HCT116 (cell line): Measurements from ENCODE around the gene ROR2. TPM values are rescaled to one million over a fixed set of nuclear protein-coding genes. Genes with fewer than 3 reads are reported as not detected.

Experiments
- ATAC-seq: fragments of 200-7000 bp; cut with Tn5 transposase; 2 replicates; pipeline ENCODE4 v1.9.1; 2020; ENCODE audit warnings: mild to moderate bottlenecking, moderate library complexity
- BruUV-seq: library from RNA; stranded (reverse); fragments of 400-500 nt; replicated peaks from 2 replicates; lab custom pipeline; 2021; lab: Mats Ljungman, UMichigan
- CTCF ChIA-PET: fragments of 300-600 bp; sonication (Branson Sonifier 250); formaldehyde crosslinking; loops from one replicate; lab custom pipeline; 2021; ENCODE audit warnings: antibody characterized with exemption; lab: Charles Lee
- POLR2A ChIA-PET: fragments of 300-600, 350-600 bp; sonication (Branson Sonifier 250); formaldehyde crosslinking; loops from one replicate; lab custom pipeline; 2021; ENCODE audit warnings: antibody characterized with exemption; lab: Charles Lee
- RAD21 ChIA-PET, 2 experiments: fragments of 300-600 bp; sonication (Branson Sonifier 250); formaldehyde crosslinking; loops; one replicate each; lab custom pipeline; 2023; ENCODE audit warnings: low total read pairs in 2 of 2; ENCODE audit not compliant: uncharacterized antibody in 2 of 2, unreplicated experiment in 2 of 2, low non-redundant PET in 1 of 2; lab: Charles Lee
- DNase-seq: peaks from one replicate; pipeline ENCODE4 v3.0.0-alpha.2; 2010; ENCODE audit warnings: low read depth, low spot score
- H2AFZ ChIP-seq: fragments of 200-600 bp; shearing (Covaris generic), sonication (generic); 2 replicates; pipeline ENCODE4 v1.6.1; 2017; ENCODE audit warnings: low read depth, mixed run types, mixed read lengths, antibody characterized with exemption, low read length; ENCODE audit not compliant: poor library complexity, severe bottlenecking
- H3K27ac ChIP-seq: 2 replicates; pipeline ENCODE4 v1.5.1; 2012; ENCODE audit warnings: low read depth, low read length
- H3K27me3 ChIP-seq: fragments of 200-600 bp; sonication (generic); 2 replicates; pipeline ENCODE4 v1.6.1; 2016; ENCODE audit warnings: mixed run types, low read length, mixed read lengths; ENCODE audit not compliant: insufficient read depth
- H3K36me3 ChIP-seq, 2 experiments: fragments of 200-500 bp in 1 of 2; fragments of 200-600 bp in 1 of 2; sonication (Bioruptor generic) in 1 of 2; sonication (generic) in 1 of 2; 2 replicates each; pipeline versions ENCODE4 v1.5.1 to v1.6.1; 2014 to 2016; ENCODE audit warnings: low read length in 2 of 2, inconsistent platforms in 1 of 2, mixed read lengths in 1 of 2, mixed run types in 1 of 2; ENCODE audit not compliant: insufficient read depth in 2 of 2, control insufficient read depth in 1 of 2
- H3K4me1 ChIP-seq, 2 experiments: fragments of 200-600 bp in 1 of 2; sonication (generic) in 1 of 2; 2 replicates each; pipeline versions ENCODE4 v1.5.1 to v1.6.1; 2012 to 2017; ENCODE audit warnings: low read length in 2 of 2, inconsistent platforms in 1 of 2, mild to moderate bottlenecking in 1 of 2, mixed read lengths in 1 of 2, mixed run types in 1 of 2, moderate library complexity in 1 of 2; ENCODE audit not compliant: insufficient read depth in 2 of 2, control insufficient read depth in 1 of 2
- H3K4me2 ChIP-seq: fragments of 200-600 bp; sonication (generic); 2 replicates; pipeline ENCODE4 v1.6.1; 2017; ENCODE audit warnings: mixed run types, low read length, mixed read lengths
- H3K4me3 ChIP-seq, 2 experiments: fragments of 200-600 bp in 1 of 2; sonication (generic) in 1 of 2; replicated peaks in 1 of 2; 2 replicates each; pipeline ENCODE4 v1.5.1; 2011 to 2016; ENCODE audit warnings: low read length in 2 of 2, control low read depth in 1 of 2, low read depth in 1 of 2, mild to moderate bottlenecking in 1 of 2, mixed read lengths in 1 of 2, mixed run types in 1 of 2
- H3K79me2 ChIP-seq: fragments of 200-600 bp; sonication (generic); 2 replicates; pipeline ENCODE4 v1.6.1; 2017; ENCODE audit warnings: mild to moderate bottlenecking, mixed run types, low read length, moderate library complexity, mixed read lengths; ENCODE audit not compliant: insufficient read depth
- H3K9ac ChIP-seq: fragments of 200-600 bp; sonication (generic); 2 replicates; pipeline ENCODE4 v1.6.1; 2016; ENCODE audit warnings: low read length, mixed read lengths
- H3K9me2 ChIP-seq: fragments of 200-600 bp; sonication (generic), shearing (Covaris generic); 2 replicates; pipeline ENCODE4 v1.6.1; 2017; ENCODE audit warnings: mixed run types, mild to moderate bottlenecking, moderate library complexity; ENCODE audit not compliant: insufficient read depth
- H3K9me3 ChIP-seq, 2 experiments: fragments of 200-500 bp in 1 of 2; fragments of 200-600 bp in 1 of 2; sonication (Bioruptor generic) in 1 of 2; sonication (generic) in 1 of 2; 2 replicates each; pipeline ENCODE4 v1.6.1; 2014 to 2017; ENCODE audit warnings: low read length in 2 of 2, mixed read lengths in 2 of 2, inconsistent platforms in 1 of 2, low read depth in 1 of 2, mild to moderate bottlenecking in 1 of 2, mixed run types in 1 of 2, moderate library complexity in 1 of 2; ENCODE audit not compliant: control insufficient read depth in 1 of 2, insufficient read depth in 1 of 2
- H4K20me1 ChIP-seq: fragments of 200-600 bp; sonication (generic), shearing (Covaris generic); 2 replicates; pipeline ENCODE4 v1.6.1; 2017; ENCODE audit warnings: mixed run types, mild to moderate bottlenecking, moderate library complexity; ENCODE audit not compliant: insufficient read depth
- CEBPB ChIP-seq: IDR thresholded peaks from 2 replicates; pipeline ENCODE4 v1.6.1; 2012; ENCODE audit warnings: low read depth
- ELF1 ChIP-seq: IDR thresholded peaks from 2 replicates; pipeline ENCODE4 v1.6.1; 2012; ENCODE audit warnings: low read depth, borderline replicate concordance
- EZH2 ChIP-seq: fragments of 200-600 bp; sonication (generic); IDR thresholded peaks from 2 replicates; pipeline ENCODE4 v1.6.1; 2017; ENCODE audit warnings: antibody characterized with exemption, mixed run types
- SIN3A ChIP-seq: IDR thresholded peaks from 2 replicates; pipeline ENCODE4 v1.6.1; 2012; ENCODE audit warnings: low read depth
- SRF ChIP-seq: IDR thresholded peaks from 2 replicates; pipeline ENCODE4 v1.6.1; 2012; ENCODE audit warnings: low read depth
- YY1 ChIP-seq: IDR thresholded peaks from 2 replicates; pipeline ENCODE4 v1.6.1; 2011; ENCODE audit warnings: low read length, low read depth, moderate library complexity, mild to moderate bottlenecking; ENCODE audit not compliant: insufficient replicate concordance; ENCODE audit errors: extremely low read depth
- ZFX ChIP-seq: fragments of 450-650 bp; IDR thresholded peaks from 2 replicates; pipeline ENCODE4 v1.6.1; 2017
- intact Hi-C: fragments of 100-400 bp; cut with micrococcal nuclease; formaldehyde crosslinking; loops from 2 replicates; pipeline ENCODE4 v1.10.0; 2022
- total RNA-seq: library from RNA; stranded (reverse); gene quantifications from one replicate; pipeline ENCODE4 v1.2.1, GENCODE V29; 2021; ENCODE audit not compliant: unreplicated experiment
- TF ChIP-seq, protein P1 (sequence below), 3 experiments: fragments of 200-600 bp in 1 of 3; sonication (generic) in 1 of 3; IDR thresholded peaks in 2 of 3; conservative IDR thresholded peaks in 1 of 3; 2 replicates each; pipeline ENCODE4 v1.5.1; 2012 to 2017; ENCODE audit warnings: low read depth in 2 of 3, low read length in 2 of 3, antibody characterized with exemption in 1 of 3, borderline replicate concordance in 1 of 3, control low read depth in 1 of 3, mild to moderate bottlenecking in 1 of 3, mixed read lengths in 1 of 3, mixed run types in 1 of 3, moderate library complexity in 1 of 3; ENCODE audit not compliant: insufficient read depth in 1 of 3

The ROR2 gene
- total RNA-seq, 1 experiment from 2014 or later: 15.7 TPM

DNA sequence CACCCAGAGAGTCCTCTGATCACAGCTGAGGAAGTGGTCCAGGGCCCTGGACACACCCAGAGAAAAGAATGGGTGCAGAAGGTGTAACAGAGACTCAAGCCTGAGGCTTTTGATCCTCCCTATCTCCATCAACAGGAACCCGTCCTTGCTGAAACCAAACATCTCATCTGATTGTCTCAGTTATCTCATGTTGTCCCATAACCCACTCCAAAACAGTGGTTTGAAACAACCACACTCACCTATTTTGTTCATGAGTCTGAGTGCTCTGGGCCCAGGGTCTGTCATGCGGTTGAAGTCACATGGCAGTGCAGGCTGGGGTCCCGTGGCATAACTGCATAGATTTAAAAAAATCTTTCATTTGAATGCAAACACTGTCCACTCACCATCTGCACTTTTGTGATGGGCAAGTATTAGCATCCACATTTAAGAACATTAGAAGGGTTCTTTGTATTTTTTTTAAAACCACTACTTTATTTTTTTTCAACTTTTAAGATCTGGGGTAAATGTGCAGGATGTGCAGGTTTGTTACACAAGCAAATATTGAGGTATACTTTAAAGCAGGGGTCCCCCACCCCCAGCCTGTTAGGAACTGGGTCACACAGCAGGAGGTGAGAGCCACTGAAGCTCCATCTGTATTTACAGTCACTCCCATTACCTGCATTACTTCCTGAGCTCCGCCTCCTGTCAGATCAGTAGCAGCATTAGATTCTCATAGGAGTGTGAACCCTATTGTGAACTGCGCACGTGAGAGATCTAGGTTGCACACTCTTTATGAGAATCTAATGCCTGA, 255.8 kb downstream of the ROR2 start:
- no peaks in the 10 kb centered on the region for H3K9me2 ChIP-seq
- TF ChIP-seq ZFX (no peak), SIN3A (no peak), EZH2 (no peak), SRF (no peak), CEBPB (no peak), ELF1 (no peak), YY1 (no peak)
- TF ChIP-seq, protein P1, sequence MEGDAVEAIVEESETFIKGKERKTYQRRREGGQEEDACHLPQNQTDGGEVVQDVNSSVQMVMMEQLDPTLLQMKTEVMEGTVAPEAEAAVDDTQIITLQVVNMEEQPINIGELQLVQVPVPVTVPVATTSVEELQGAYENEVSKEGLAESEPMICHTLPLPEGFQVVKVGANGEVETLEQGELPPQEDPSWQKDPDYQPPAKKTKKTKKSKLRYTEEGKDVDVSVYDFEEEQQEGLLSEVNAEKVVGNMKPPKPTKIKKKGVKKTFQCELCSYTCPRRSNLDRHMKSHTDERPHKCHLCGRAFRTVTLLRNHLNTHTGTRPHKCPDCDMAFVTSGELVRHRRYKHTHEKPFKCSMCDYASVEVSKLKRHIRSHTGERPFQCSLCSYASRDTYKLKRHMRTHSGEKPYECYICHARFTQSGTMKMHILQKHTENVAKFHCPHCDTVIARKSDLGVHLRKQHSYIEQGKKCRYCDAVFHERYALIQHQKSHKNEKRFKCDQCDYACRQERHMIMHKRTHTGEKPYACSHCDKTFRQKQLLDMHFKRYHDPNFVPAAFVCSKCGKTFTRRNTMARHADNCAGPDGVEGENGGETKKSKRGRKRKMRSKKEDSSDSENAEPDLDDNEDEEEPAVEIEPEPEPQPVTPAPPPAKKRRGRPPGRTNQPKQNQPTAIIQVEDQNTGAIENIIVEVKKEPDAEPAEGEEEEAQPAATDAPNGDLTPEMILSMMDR (IDR thresholded peaks at IDR 0.05 in 2 of 3, conservative IDR thresholded peaks at IDR 0.05 in 1 of 3; ENCODE audit: borderline replicate concordance in 1 of 3, insufficient read depth in 1 of 3, low read depth in 2 of 3, low read length in 2 of 3): no peak
- H3K4me2 ChIP-seq: no peak overlapping the region
- ChIA-PET CTCF (no interaction called here), POLR2A (no interaction called here), RAD21 (no interaction called here)
- H3K27me3 ChIP-seq: no peaks in the 10 kb centered on the region
- no peak overlapping the region for H3K4me3 ChIP-seq
- no peak overlapping the region for H3K9ac ChIP-seq
- no peak overlapping the region for H3K27ac ChIP-seq
- ATAC-seq: no peak
- no peaks in the 10 kb centered on the region for H3K9me3 ChIP-seq
- H3K36me3 ChIP-seq: no peaks in the 10 kb centered on the region
- DNase-seq: no peak
- no peaks in the 10 kb centered on the region for H3K4me1 ChIP-seq
- H3K79me2 ChIP-seq: no peaks in the 10 kb centered on the region
- no TSS peak for BruUV-seq
- intact Hi-C loops: no loop called here
- no peaks in the 10 kb centered on the region for H4K20me1 ChIP-seq
- H2AFZ ChIP-seq: no peak overlapping the region
